Smooth muscle cell of the coronary artery (primary cell): ENCODE data around the gene ZXDC. TPM values are rescaled to one million over a fixed set of nuclear protein-coding genes. Genes with fewer than 3 reads are reported as not detected.

Experiments
- total RNA-seq: library from RNA; depleted of rRNA; stranded (reverse); fragments of >200 nt; gene quantifications from 2 replicates; pipeline ENCODE4 v1.2.3, GENCODE V29; 2014; ENCODE audit warnings: low replicate concordance

ZXDC gene, protein sequence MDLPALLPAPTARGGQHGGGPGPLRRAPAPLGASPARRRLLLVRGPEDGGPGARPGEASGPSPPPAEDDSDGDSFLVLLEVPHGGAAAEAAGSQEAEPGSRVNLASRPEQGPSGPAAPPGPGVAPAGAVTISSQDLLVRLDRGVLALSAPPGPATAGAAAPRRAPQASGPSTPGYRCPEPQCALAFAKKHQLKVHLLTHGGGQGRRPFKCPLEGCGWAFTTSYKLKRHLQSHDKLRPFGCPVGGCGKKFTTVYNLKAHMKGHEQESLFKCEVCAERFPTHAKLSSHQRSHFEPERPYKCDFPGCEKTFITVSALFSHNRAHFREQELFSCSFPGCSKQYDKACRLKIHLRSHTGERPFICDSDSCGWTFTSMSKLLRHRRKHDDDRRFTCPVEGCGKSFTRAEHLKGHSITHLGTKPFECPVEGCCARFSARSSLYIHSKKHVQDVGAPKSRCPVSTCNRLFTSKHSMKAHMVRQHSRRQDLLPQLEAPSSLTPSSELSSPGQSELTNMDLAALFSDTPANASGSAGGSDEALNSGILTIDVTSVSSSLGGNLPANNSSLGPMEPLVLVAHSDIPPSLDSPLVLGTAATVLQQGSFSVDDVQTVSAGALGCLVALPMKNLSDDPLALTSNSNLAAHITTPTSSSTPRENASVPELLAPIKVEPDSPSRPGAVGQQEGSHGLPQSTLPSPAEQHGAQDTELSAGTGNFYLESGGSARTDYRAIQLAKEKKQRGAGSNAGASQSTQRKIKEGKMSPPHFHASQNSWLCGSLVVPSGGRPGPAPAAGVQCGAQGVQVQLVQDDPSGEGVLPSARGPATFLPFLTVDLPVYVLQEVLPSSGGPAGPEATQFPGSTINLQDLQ
- total RNA-seq = 12.3 and 12.8 TPM in 2 replicates

DNA sequence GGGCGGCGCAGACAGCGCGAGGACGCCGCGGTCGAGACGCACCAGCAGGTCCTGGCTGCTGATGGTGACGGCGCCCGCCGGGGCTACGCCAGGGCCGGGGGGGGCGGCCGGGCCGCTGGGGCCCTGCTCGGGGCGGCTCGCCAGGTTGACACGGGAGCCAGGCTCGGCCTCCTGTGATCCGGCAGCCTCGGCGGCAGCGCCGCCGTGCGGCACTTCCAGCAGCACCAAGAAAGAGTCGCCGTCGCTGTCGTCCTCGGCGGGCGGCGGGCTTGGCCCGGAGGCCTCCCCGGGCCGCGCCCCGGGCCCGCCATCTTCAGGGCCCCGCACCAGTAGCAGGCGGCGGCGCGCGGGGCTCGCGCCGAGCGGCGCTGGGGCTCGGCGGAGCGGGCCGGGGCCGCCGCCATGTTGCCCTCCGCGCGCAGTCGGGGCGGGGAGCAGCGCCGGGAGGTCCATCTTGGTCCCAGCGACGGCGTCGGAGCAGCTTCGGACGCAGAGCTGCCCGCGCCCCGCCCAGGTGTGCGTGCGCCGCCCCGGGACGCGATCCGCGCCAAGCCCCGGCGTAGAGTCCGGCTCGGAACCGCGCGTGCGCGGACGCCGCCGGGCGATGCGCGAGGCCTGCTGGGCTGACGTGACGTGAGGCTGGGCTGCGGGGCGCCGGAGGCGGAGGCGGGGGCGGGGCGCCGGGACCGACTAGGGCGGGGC is at the start of gene ZXDC:
Gene ZXDC (minus strand): TSS at position 479 of the 702 bp plus-strand sequence. CDS start 26 bp downstream, at position 453.

DNA sequence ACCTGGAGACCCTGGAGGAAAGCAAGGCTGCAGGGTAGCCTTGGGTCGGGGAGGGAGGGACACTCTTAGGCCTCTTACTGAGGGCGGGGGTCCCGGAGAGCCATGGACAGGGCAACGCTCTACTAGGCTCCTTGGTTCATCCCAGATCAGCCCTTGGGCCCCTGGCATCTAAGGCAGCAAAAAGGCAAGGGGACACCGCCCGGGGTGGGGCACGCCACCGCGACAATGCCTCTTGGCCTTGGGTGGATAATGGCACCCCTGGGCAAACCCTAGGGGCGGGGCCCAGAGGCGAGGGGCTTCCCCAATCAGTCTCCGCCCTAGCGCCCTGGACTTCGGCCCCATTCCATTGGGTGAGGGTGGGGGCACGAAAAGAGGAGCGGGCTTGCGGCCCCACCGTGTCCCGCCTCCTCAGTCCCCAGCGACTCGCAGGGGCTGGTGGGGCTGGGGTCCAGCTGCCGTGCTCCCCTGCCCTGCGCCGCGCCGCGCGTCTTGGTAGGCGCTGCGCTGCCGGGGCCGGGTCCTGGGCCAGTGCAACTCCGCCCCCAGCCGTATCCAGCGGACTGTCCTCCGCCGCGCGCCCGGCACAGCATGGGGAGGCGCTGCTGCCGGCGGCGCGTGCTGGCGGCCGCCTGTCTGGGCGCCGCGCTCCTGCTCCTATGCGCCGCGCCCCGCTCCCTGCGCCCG is 48.2 kb upstream of the ZXDC start, which contains the start of gene CHST13:
Gene CHST13 (plus strand): TSS at position 411 of the 684 bp plus-strand sequence. CDS start 178 bp downstream, at position 589.

DNA sequence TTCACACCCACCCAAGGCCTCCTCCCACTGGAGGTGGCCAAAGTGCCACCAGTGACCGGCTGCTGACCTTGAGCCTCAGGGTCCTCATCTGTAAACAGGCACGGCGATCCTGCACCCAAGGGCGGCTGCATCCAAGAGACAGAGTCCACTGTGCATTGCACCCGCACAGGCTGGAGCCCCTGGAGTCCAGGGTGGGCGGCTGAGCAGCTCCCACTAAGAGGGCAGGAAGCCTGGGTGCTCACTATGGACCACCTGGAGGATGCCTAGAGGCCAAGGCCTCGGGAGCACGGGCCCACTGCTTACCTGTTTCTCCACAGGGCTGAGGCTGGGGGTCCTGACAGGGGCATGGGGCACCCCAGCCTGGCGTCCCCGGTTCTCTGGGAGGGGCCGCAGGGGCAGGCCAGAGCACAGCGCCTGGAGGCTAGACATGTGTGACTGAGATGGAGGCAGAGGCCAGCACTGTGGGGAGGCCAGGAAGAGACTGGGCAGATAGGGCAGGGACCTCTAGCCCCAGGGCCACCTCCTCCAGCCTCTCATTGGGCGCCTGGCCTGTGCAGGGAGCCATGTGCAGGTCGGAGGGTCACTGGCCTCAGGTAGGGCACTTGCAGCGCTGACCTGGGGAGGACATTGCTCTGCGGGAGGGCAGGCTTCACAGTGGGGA is 41.7 kb upstream of the ZXDC start, which contains the start of gene UROC1:
Gene UROC1 (minus strand): TSS at position 483 of the 661 bp plus-strand sequence. CDS start 54 bp downstream, at position 429.

DNA sequence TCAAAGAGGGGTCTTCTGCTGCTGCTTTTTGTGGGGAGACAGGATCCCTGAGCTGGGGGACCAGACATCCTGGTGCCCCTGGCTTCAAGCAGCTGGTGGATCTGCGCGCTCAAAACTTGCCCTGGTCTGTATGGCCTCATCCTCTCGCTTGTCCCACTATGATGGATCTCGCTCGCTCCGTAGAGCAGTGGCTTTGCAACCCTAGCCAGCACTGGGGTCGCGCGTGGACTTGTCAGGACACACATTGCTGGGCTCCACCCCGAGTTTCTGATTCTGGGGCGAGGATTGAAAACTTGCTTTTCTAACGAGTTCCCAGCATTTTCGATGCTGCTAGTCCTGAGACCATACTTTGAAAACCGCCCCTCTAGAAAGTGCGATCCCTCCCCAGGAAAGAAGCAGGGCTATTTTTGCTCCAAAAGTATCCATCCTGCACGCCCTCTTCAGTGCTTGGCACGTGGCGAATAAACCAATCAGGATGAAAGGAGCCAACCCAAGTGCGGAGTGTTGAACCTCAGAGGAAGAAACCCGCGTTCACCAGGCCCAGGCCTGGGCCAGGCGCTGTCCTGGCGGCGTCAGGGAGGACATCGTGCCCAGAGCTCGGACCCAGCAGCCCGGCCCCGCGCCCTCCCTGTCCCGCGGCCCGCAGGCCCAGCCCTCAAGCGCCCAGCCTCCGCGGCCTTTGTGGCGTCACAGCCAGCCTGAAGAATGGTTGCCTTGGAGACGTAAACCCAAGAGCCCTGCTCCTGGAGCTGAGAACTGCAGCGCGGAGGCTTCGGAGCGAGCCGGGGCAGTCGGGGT is 81.3 kb downstream of the ZXDC start, which contains the start of gene CFAP100:
Gene CFAP100 (plus strand): TSS at position 731 of the 798 bp plus-strand sequence. CDS start 1,092 bp downstream, outside the sequence.

Other genes with a start within 250 kb of the ZXDC start
- gene KLF15, start 118.5 kb downstream of the ZXDC start, total RNA-seq = 1.1 and 2.6 TPM in 2 replicates
- not detected in 2 replicates for gene CFAP100, start 81.0 kb downstream of the ZXDC start, total RNA-seq
- not detected in 2 replicates for gene UROC1, start 41.9 kb upstream of the ZXDC start, total RNA-seq
- gene CHST13, start 48.3 kb upstream of the ZXDC start, total RNA-seq = 0.12 TPM in 1 of 2 replicates, not detected in the other
- not detected in 2 replicates for gene C3orf22, start 83.0 kb upstream of the ZXDC start, total RNA-seq
- gene TXNRD3, start 179.2 kb upstream of the ZXDC start, total RNA-seq = 10.6 TPM in 2 replicates
- 11.1 and 20.3 TPM in 2 replicates for gene CHCHD6, start 228.3 kb upstream of the ZXDC start, total RNA-seq